ENCODE data around the gene JMJD8.
A peak's percentile ranks its signal among the peaks of the same experiment; 100 is the strongest.

Gene JMJD8

GRCh38 chr16:719815-720446 lies 35.8 kb upstream of the JMJD8 start:
- Histone ChIP-seq H3K4me3 (IDR thresholded peaks at IDR 0.05; ENCODE audit: insufficient read depth, low read depth, low read length) (no peak overlapping the region), H2AFZ (ENCODE audit: low read depth) (peak overlapping the region; percentile 58; the same call in 1 of the 2 replicates), H3K4me1 (ENCODE audit: low read depth, poor library complexity, severe bottlenecking) (peaks cover 46% of the 10 kb centered on the region), H4K20me1 (ENCODE audit: insufficient read depth) (no peaks in the 10 kb centered on the region), H3K4me2 (peak overlapping the region; percentile 81), H3K27me3 (ENCODE audit: insufficient read depth, low read depth) (peaks cover 11% of the 10 kb centered on the region), H3K27ac (peak overlapping the region; percentile 82), H3K79me2 (ENCODE audit: insufficient read depth, low read depth) (no peaks in the 10 kb centered on the region), H3K9ac (peak overlapping the region; percentile 81; the same call in 1 of the 2 replicates), H3K36me3 (ENCODE audit: insufficient read depth) (no peaks in the 10 kb centered on the region)
- no peak for TF ChIP-seq CTCF (conservative IDR thresholded peaks at IDR 0.05; ENCODE audit: low read depth, low read length)

- Histone ChIP-seq H3K79me2 (ENCODE audit: insufficient read depth, low read depth) (no peaks in the 10 kb centered on the region), H3K9ac (no peak overlapping the region), H3K4me1 (ENCODE audit: low read depth, poor library complexity, severe bottlenecking) (peaks cover 42% of the 10 kb centered on the region), H3K4me3 (IDR thresholded peaks at IDR 0.05; ENCODE audit: insufficient read depth, low read depth, low read length) (no peak overlapping the region), H3K27ac (no peak overlapping the region), H3K36me3 (ENCODE audit: insufficient read depth) (no peaks in the 10 kb centered on the region), H3K27me3 (ENCODE audit: insufficient read depth, low read depth) (peaks cover 19% of the 10 kb centered on the region), H4K20me1 (ENCODE audit: insufficient read depth) (no peaks in the 10 kb centered on the region), H2AFZ (ENCODE audit: low read depth) (no peak overlapping the region), H3K4me2 (peak overlapping the region; percentile 81; the same call in 1 of the 2 replicates)
- no peak for TF ChIP-seq CTCF (conservative IDR thresholded peaks at IDR 0.05; ENCODE audit: low read depth, low read length)
Observed at GRCh38 chr16:718922-719321, 34.8 kb upstream of the JMJD8 start.

- H3K79me2 ChIP-seq (ENCODE audit: insufficient read depth, low read depth): no peaks in the 10 kb centered on the region
- no peak overlapping the region for H2AFZ ChIP-seq (ENCODE audit: low read depth)
- H4K20me1 ChIP-seq (ENCODE audit: insufficient read depth): no peaks in the 10 kb centered on the region
- no peak overlapping the region for H3K9ac ChIP-seq
- no peak overlapping the region for H3K27ac ChIP-seq
- H3K4me3 ChIP-seq (IDR thresholded peaks at IDR 0.05; ENCODE audit: insufficient read depth, low read depth, low read length): no peak overlapping the region
- peaks cover 37% of the 10 kb centered on the region for H3K4me1 ChIP-seq (ENCODE audit: low read depth, poor library complexity, severe bottlenecking)
- peaks cover 24% of the 10 kb centered on the region for H3K27me3 ChIP-seq (ENCODE audit: insufficient read depth, low read depth)
- TF ChIP-seq CTCF (conservative IDR thresholded peaks at IDR 0.05; ENCODE audit: low read depth, low read length): no peak
- H3K36me3 ChIP-seq (ENCODE audit: insufficient read depth): no peaks in the 10 kb centered on the region
- H3K4me2 ChIP-seq: no peak overlapping the region
Observed at GRCh38 chr16:718389-718788, 34.3 kb upstream of the JMJD8 start.

GRCh38 chr16:717450-718245 lies 33.5 kb upstream of the JMJD8 start:
- TF ChIP-seq CTCF (conservative IDR thresholded peaks at IDR 0.05; ENCODE audit: low read depth, low read length): no peak
- Histone ChIP-seq H3K4me2 (no peak overlapping the region), H3K9ac (no peak overlapping the region), H3K27me3 (ENCODE audit: insufficient read depth, low read depth) (peaks cover 32% of the 10 kb centered on the region), H3K4me1 (ENCODE audit: low read depth, poor library complexity, severe bottlenecking) (peaks cover 32% of the 10 kb centered on the region), H3K4me3 (IDR thresholded peaks at IDR 0.05; ENCODE audit: insufficient read depth, low read depth, low read length) (no peak overlapping the region), H3K36me3 (ENCODE audit: insufficient read depth) (no peaks in the 10 kb centered on the region), H3K79me2 (ENCODE audit: insufficient read depth, low read depth) (no peaks in the 10 kb centered on the region), H3K27ac (no peak overlapping the region), H4K20me1 (ENCODE audit: insufficient read depth) (no peaks in the 10 kb centered on the region), H2AFZ (ENCODE audit: low read depth) (no peak overlapping the region)
